GM12864 (cell line): Measurements from ENCODE around the gene WDR43.

ENCODE experiments used
- DNase-seq: peaks from one replicate; pipeline ENCODE4 v3.0.0-alpha.2; 2011; ENCODE audit warnings: low read depth
- H3K4me3 ChIP-seq: 2 replicates; pipeline ENCODE4 v1.5.1; 2011; ENCODE audit warnings: mild to moderate bottlenecking, low read depth, low read length, control low read depth
- CTCF ChIP-seq: IDR thresholded peaks from 2 replicates; pipeline ENCODE4 v1.5.1; 2011; ENCODE audit warnings: low read depth, mild to moderate bottlenecking, moderate library complexity, low read length, control low read depth, inconsistent platforms; ENCODE audit errors: missing control alignments

WDR43 gene

GRCh38 chr2:28956890-28957289 is 62.4 kb downstream of the WDR43 start:
- H3K4me3 ChIP-seq: no peak overlapping the region
- TF ChIP-seq CTCF: peak; percentile 23

GRCh38 chr2:28958689-28959088 is 64.2 kb downstream of the WDR43 start:
- DNase-seq: no peak
- TF ChIP-seq CTCF: peak; percentile 65
- no peak overlapping the region for H3K4me3 ChIP-seq

More at GRCh38 chr2:28956890-28957289, 62.4 kb downstream of the WDR43 start:
- no peak for DNase-seq

GRCh38 chr2:28960401-28960800 is 65.9 kb downstream of the WDR43 start:
- no peak for TF ChIP-seq CTCF
- DNase-seq: no peak

GRCh38 chr2:28962505-28962904 is 68.0 kb downstream of the WDR43 start:
- no peak for DNase-seq
- TF ChIP-seq CTCF: no peak
- H3K4me3 ChIP-seq: no peak overlapping the region

More at GRCh38 chr2:28960401-28960800, 65.9 kb downstream of the WDR43 start:
- H3K4me3 ChIP-seq: no peak overlapping the region

GRCh38 chr2:28970464-28971160 is 76.1 kb downstream of the WDR43 start:
- DNase-seq: no peak
- no peak for TF ChIP-seq CTCF
- H3K4me3 ChIP-seq: no peak overlapping the region

GRCh38 chr2:28972778-28973335 is 78.4 kb downstream of the WDR43 start:
- no peak overlapping the region for H3K4me3 ChIP-seq
- no peak for DNase-seq
- TF ChIP-seq CTCF: no peak

- H3K4me3 ChIP-seq: no peak overlapping the region
- TF ChIP-seq CTCF: no peak
- DNase-seq: no peak
These were observed 79.8 kb downstream of the WDR43 start for GRCh38 chr2:28974252-28974651.
